Measurements from ENCODE around the gene AIP.

DNA sequence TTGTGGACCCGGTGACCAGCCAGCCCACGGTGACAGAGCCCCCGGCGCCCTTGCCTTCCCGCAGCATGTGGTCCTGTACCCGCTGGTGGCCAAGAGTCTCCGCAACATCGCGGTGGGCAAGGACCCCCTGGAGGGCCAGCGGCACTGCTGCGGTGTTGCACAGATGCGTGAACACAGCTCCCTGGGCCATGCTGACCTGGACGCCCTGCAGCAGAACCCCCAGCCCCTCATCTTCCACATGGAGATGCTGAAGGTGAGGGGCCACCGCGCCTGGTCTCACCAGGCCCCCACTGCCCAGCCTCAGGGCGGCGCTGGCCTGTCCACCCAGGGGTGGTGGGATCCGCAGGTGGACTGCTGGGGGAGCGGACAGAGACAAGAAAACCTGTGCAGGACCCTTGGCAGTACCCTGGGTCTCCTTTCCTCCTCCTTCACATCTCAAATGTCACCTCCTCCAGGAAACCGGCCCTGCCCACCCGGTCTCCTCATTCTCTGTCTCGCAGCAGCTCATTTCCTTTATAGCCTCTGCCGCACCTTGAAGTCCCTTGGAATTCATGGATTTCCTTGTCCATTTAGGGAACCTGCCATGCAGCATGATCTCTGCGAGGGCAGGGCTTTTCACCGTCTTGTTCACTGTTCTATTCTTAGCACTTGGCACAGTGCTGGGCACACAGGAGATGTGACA is 6.5 kb downstream of the AIP start:
- TF ChIP-seq, protein P1, sequence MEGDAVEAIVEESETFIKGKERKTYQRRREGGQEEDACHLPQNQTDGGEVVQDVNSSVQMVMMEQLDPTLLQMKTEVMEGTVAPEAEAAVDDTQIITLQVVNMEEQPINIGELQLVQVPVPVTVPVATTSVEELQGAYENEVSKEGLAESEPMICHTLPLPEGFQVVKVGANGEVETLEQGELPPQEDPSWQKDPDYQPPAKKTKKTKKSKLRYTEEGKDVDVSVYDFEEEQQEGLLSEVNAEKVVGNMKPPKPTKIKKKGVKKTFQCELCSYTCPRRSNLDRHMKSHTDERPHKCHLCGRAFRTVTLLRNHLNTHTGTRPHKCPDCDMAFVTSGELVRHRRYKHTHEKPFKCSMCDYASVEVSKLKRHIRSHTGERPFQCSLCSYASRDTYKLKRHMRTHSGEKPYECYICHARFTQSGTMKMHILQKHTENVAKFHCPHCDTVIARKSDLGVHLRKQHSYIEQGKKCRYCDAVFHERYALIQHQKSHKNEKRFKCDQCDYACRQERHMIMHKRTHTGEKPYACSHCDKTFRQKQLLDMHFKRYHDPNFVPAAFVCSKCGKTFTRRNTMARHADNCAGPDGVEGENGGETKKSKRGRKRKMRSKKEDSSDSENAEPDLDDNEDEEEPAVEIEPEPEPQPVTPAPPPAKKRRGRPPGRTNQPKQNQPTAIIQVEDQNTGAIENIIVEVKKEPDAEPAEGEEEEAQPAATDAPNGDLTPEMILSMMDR (IDR thresholded peaks at IDR 0.05), result no peak
- TF ChIP-seq POLR2A (IDR thresholded peaks at IDR 0.05) (no peak), POLR2AphosphoS5 (IDR thresholded peaks at IDR 0.05) (no peak), EP300 (IDR thresholded peaks at IDR 0.05) (no peak)
